Measurements from ENCODE around the gene CHST11.

CHST11 gene

GRCh38 chr12:104456417-104456949 lies at the start of gene CHST11:
TSS of gene CHST11 (plus strand) at chr12:104456948.
- TF ChIP-seq ZFX (IDR thresholded peaks at IDR 0.05; ENCODE audit: borderline replicate concordance) (no peak), CTCF (IDR thresholded peaks at IDR 0.05) (no peak)
- no peak within 1 kb of the TSS for H3K27ac ChIP-seq

DNA sequence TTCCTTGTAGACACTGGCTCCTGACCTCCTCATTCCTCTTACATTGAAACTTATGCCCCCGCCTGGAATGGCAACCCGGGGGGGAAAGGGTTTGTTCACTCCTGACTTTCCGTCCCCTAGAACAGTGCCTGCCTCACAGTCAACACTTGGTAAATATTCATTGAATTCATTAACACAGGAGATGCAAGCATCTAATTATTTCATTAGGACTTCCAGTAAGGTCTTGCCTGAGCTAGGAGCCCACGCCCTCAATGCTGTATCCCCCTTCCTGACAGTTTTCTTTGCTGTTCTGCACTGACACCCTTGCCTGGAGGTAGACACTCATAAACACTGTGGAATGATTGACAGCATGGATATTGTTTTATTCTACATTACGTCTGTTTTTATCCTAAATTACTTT lies 49.3 kb upstream of the CHST11 start:
- no peak overlapping the region for H3K27ac ChIP-seq
- TF ChIP-seq CTCF (IDR thresholded peaks at IDR 0.05) (no peak), ZFX (IDR thresholded peaks at IDR 0.05; ENCODE audit: borderline replicate concordance) (no peak)

DNA sequence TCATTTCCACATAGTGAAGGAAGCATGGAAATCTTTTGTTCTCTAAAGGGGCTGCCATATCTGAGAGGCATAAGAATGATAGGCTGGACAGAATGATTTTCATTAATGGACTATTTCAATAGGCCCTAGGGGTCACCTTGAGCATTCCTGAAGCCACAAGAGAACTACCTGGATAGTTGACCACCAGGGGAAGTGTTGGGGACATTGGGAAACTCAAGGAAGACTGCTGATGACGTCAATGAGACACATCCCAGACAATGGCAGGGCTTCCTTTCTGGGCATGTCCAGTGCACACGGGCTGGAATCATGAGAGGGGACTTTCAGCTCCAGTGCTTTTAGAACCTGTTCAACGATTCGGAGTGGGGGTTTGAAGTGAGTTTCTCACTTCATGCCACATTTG lies 48.8 kb upstream of the CHST11 start:
- TF ChIP-seq ZFX (IDR thresholded peaks at IDR 0.05; ENCODE audit: borderline replicate concordance) (no peak), CTCF (IDR thresholded peaks at IDR 0.05) (no peak)
- H3K27ac ChIP-seq: no peak overlapping the region

GRCh38 chr12:104410326-104410725 lies 46.4 kb upstream of the CHST11 start:
- TF ChIP-seq CTCF (IDR thresholded peaks at IDR 0.05) (no peak), ZFX (IDR thresholded peaks at IDR 0.05; ENCODE audit: borderline replicate concordance) (no peak)

GRCh38 chr12:104410786-104411185 lies 46.0 kb upstream of the CHST11 start:
- H3K27ac ChIP-seq: no peak overlapping the region
- no peak for TF ChIP-seq CTCF (IDR thresholded peaks at IDR 0.05)
- TF ChIP-seq ZFX (IDR thresholded peaks at IDR 0.05; ENCODE audit: borderline replicate concordance): no peak

More at GRCh38 chr12:104410326-104410725, 46.4 kb upstream of the CHST11 start:
- H3K27ac ChIP-seq: no peak overlapping the region

- no peak for TF ChIP-seq CTCF (IDR thresholded peaks at IDR 0.05)
- TF ChIP-seq ZFX (IDR thresholded peaks at IDR 0.05; ENCODE audit: borderline replicate concordance): no peak
- H3K27ac ChIP-seq: no peak overlapping the region
Observed at GRCh38 chr12:104411826-104412641, 44.7 kb upstream of the CHST11 start.

GRCh38 chr12:104412681-104413080 lies 44.1 kb upstream of the CHST11 start:
- no peak overlapping the region for H3K27ac ChIP-seq
- no peak for TF ChIP-seq CTCF (IDR thresholded peaks at IDR 0.05)
- no peak for TF ChIP-seq ZFX (IDR thresholded peaks at IDR 0.05; ENCODE audit: borderline replicate concordance)

Data from 22Rv1 (cell line).